GM21367 (cell line): ENCODE data around the gene SNX13.
"Not testable (repeated sequence)": the region's sequence is repeated elsewhere in the genome, so short reads cannot be mapped to it uniquely, and the experiment has no call there.

Experiments used
- ATAC-seq: cut with Tn5 transposase; IDR thresholded peaks from one replicate; pipeline ENCODE4 v1.9.1; 2021; ENCODE audit not compliant: unreplicated experiment

The SNX13 gene

DNA sequence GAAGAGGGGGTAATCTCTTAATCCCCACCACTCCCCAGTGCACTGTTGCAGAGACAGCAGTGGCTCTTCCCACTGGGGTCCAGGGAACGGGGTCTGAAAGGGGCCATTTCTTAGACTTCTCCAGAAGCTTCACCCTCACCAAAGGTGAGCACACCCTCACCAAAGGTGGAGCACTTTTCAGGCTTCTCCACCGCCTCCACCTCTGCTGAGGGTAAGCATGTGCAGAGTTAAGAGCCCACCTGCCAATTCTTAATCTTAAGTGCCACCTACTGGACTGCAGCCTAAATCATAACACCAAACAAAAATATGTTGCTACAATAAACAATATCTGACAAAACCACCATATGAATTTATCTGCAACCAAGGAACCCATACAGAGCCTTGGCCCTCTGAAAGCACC lies 27.0 kb downstream of the SNX13 start:
- no peak for ATAC-seq

DNA sequence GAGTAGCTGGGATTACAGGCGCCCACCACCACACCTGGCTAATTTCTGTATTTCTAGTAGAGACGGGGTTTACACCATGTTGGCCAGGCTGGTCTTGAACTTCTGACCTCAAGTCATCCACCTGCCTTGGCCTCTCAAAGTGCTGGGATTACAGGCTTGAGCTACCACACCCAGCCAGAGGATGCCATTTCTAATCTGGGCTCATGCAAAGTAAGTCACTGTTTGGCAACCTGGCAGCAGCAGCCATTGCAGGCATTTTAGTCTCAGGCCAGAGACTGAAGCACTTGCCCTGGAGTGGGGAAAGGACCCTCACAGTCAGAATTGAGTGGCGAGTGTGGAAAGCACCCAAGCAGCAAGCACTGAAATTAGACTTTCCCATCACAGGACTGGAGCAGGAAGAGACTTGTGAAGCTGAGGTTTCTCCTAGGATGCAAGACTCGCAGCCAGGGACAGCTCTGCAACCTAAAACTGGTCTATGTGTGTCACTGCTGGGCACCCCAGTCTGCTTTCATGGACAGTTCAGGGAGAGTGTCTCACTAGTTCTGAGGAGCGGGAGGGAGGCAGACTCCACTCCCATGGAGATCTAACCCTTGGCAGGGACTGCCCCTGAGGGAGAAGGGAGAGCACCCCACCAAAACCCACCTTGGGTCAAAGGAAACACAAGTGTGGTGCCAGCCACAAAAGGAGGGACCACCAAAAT lies 27.6 kb downstream of the SNX13 start:
- no peak for ATAC-seq

GRCh38 chr7:17912050-17912449 lies 28.2 kb downstream of the SNX13 start:
- no peak for ATAC-seq

DNA sequence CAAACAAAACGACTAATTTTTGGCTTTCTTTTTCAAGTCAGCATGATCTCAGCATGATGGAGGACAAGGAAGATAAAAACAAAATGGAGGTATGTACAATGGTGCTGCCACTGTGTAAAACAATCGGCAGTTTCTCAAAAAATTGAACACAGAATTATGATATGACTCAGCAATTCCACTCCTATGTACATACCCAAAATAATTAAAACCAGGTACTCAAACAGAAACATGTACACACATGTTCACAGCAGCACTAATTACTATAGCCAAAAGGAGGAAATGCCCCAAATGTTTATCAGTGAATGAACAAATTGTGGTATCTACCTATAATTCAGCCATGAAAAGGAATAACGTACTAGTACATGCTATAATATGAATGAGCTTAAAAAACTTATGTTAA lies 29.9 kb downstream of the SNX13 start:
- no peak for ATAC-seq

GRCh38 chr7:17909310-17909709 lies 31.0 kb downstream of the SNX13 start:
- not testable (repeated sequence) for ATAC-seq

DNA sequence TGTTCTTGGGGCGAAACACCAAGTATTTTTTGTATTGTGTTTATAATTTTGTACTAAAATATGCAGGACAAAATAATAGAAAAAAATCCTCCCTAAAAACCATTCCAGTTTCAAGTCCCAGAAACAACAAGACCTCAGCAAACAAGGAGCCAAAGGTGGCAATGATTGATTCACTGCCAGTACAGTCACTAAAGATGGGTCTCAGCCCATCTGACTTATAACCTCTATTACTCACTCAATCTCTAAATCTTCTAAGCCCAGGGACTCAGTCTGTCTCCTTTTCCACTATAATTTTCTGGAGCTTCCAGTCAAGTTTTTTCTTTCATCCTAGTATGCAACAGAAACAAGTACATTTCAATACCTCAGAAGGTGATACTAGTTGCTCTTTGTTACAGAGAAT lies 33.3 kb downstream of the SNX13 start:
- no peak for ATAC-seq

- no peak for ATAC-seq
These were observed 37.0 kb downstream of the SNX13 start for GRCh38 chr7:17903337-17903736.

- no peak for ATAC-seq
These were observed 37.7 kb downstream of the SNX13 start for GRCh38 chr7:17902599-17902998.

- ATAC-seq: no peak
These were observed 39.8 kb downstream of the SNX13 start for GRCh38 chr7:17900464-17900863.

DNA sequence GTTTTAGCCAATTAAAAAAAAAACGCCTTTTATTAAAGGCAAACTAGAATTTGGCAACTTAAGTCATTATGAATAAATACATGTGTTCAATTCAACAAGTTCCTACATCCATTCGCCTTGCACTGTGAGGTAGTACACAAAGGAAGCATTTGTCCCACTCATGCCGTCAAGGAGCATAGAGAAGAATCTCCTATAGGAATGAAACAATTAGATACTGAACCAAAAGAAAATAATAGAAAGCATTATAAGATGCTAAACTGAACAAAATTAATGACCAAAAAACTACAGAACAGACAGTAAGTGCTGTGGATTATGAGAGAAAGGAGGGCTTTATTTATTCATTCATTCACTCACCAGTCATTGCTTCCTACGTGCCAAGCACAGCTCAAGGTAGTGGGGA lies 42.2 kb downstream of the SNX13 start:
- no peak for ATAC-seq

DNA sequence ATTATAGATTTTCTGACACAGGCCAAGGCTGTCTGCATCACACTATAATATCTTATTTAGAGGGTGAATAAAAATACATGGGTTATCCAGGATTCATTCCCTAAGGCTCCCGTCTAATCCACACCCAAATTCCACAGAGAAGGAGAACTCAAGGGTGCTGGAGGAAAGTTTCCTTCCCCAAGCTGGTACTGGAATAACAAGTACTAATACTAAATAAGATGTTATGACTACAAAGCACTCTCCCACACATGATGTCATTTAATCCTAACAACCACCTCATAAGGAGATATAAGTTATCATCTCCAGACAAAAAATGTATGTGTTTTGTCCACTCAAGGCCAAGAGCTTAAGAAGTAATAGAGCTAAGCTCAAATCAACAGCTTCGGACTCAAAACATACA lies 53.0 kb downstream of the SNX13 start:
- no peak for ATAC-seq

DNA sequence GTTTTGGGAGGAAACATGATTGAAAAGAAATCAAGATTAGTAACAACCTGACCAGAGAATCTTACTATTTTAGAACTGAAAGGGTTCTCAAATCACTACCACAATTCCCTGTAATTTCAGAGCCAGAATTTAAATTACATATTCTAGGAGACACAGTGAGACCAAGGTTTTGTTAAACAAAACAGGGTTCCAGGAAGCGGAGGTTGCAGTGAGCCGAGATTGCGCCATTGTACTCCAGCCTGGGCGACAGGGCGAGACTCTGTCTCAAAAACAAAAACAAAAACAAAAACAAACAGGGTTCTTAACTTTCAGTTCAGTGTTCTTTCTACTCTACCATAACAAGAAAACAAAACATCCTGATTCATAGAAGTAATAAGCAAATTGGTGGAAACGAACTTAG lies 57.6 kb downstream of the SNX13 start:
- ATAC-seq: no peak

GRCh38 chr7:17879075-17879661 lies 61.1 kb downstream of the SNX13 start:
- ATAC-seq: no peak

- ATAC-seq: no peak
These were observed 61.7 kb downstream of the SNX13 start for GRCh38 chr7:17878627-17879026.

DNA sequence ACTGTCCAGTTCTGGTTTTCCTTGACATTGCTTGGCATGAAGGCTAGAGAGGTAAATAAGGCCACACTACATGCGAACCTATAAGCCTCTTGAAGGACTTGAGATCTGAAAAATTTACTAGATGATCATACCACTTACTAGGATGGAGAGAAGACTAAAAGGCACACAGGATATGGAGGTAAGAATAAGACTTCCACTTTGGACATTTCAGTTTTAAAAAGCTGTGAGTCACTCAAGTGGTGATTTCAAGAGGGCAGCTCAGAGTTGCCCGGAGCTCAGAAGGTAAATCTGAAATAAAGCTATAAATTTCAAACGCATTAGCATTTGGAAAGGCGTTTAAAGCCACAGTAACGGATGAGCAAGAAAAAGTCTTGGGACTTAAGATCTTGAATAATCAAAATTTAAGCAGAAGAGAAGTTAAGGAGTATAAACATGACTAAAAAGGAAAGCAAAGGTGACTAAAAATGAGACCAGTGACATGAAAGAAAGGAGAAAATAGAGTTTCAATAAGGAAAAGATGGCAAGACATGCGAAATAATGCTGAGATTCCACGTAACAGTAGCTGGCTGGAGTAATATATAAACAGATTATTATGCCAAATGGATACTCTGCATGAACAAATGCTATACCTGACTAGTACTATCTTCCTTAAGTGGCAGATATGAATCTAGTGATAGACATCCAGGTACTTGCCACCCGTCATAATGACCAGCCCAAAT lies 68.3 kb downstream of the SNX13 start:
- ATAC-seq: no peak

GRCh38 chr7:17870406-17870805 lies 69.9 kb downstream of the SNX13 start:
- ATAC-seq: no peak

DNA sequence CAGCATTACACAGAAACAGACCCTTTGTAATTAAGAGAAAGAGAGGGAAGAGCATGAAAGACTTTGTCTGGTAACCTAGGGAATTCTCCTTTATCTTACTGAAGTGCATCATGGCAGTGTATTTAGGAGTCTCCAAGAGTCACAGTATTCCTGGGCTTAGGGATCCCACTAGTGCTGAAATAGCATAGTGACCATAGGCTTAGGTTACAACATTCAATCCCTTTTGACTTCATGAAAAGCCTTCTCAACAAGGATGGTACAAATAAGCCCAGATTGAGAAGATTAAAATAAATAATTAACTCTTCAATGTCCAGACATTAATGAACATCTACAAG lies 76.5 kb downstream of the SNX13 start:
- ATAC-seq: no peak

GRCh38 chr7:17863095-17863808 lies 77.0 kb downstream of the SNX13 start:
- no peak for ATAC-seq

DNA sequence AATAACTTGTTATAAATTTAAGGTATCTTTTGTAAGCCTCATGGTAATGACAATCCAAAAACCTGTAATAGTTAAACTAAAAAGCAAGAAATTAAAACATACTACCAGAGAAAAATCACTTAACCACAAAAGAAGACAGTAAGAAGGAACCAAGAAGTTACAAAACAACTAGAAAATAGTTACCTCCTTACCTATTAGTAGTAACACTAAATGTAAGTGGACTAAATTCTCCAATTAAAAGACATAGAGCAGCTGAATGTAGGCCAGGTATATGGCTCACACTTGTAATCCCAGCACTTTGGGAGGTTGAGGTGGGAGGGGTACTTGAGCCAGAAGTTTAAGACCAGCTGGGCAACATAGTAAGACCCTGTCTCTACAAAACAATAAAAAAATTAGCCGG lies 84.0 kb downstream of the SNX13 start:
- ATAC-seq: no peak

GRCh38 chr7:17855202-17855601 lies 85.1 kb downstream of the SNX13 start:
- ATAC-seq: no peak

GRCh38 chr7:17854261-17855047 lies 85.8 kb downstream of the SNX13 start:
- ATAC-seq: no peak
